Limb (tissue), 2 donors: ENCODE results near the gene CR1.
"Not testable (repeated sequence)": the region's sequence is repeated elsewhere in the genome, so short reads cannot be mapped to it uniquely, and the experiment has no call there.

Source experiments
- DNase-seq, 2 donors: peaks; one replicate each; pipeline ENCODE4 v3.0.0-alpha.2; 2016; ENCODE audit errors: extremely low spot score in 2 of 2

The CR1 gene

GRCh38 chr1:207581496-207582153 is 85.7 kb downstream of the CR1 start:
- no peak for DNase-seq

GRCh38 chr1:207589506-207589905 is 93.5 kb downstream of the CR1 start:
- not testable (repeated sequence) for DNase-seq

- DNase-seq = not testable (repeated sequence)
Observed at GRCh38 chr1:207591205-207591604, 95.2 kb downstream of the CR1 start.

GRCh38 chr1:207594095-207594494 is 98.1 kb downstream of the CR1 start:
- DNase-seq = not testable (repeated sequence)

GRCh38 chr1:207603777-207604176 is 107.8 kb downstream of the CR1 start:
- DNase-seq = no peak

GRCh38 chr1:207605444-207606361 is 109.7 kb downstream of the CR1 start:
- no peak for DNase-seq

GRCh38 chr1:207606362-207606755 is 110.4 kb downstream of the CR1 start:
- no peak for DNase-seq

- no peak for DNase-seq
Observed at GRCh38 chr1:207612762-207613161, 116.8 kb downstream of the CR1 start.

- peak; percentile 34 to 75 for DNase-seq
Observed at GRCh38 chr1:207619871-207620542, 124.0 kb downstream of the CR1 start.

GRCh38 chr1:207620543-207620893 is 124.6 kb downstream of the CR1 start:
- no peak for DNase-seq

- DNase-seq = not testable (repeated sequence)
Observed at GRCh38 chr1:207625504-207626071, 129.6 kb downstream of the CR1 start.

GRCh38 chr1:207626972-207627337 is 131.0 kb downstream of the CR1 start:
- DNase-seq = no peak

GRCh38 chr1:207627496-207627895 is 131.5 kb downstream of the CR1 start:
- DNase-seq = no peak

- DNase-seq = no peak
Observed at GRCh38 chr1:207628776-207629175, 132.8 kb downstream of the CR1 start.

GRCh38 chr1:207631137-207631536 is 135.2 kb downstream of the CR1 start:
- no peak for DNase-seq

- no peak for DNase-seq
Observed at GRCh38 chr1:207633226-207633625, 137.3 kb downstream of the CR1 start.

GRCh38 chr1:207633699-207634289 is 137.8 kb downstream of the CR1 start:
- DNase-seq = not testable (repeated sequence)

- not testable (repeated sequence) for DNase-seq
Observed at GRCh38 chr1:207634293-207634692, 138.3 kb downstream of the CR1 start.

- not testable (repeated sequence) for DNase-seq
Observed at GRCh38 chr1:207635569-207636186, 139.7 kb downstream of the CR1 start.

- not testable (repeated sequence) for DNase-seq
Observed at GRCh38 chr1:207638487-207639145, 142.7 kb downstream of the CR1 start.
